Lower leg skin (tissue), 3 donors: ENCODE data around the gene ACTL8.

Experiments used
- POLR2A ChIP-seq, 2 donors: fragments of 450-650 bp; IDR thresholded peaks; one replicate each; pipeline ENCODE4 v1.6.1; 2016 to 2017; ENCODE audit warnings: antibody characterized with exemption in 2 of 2, mild to moderate bottlenecking in 1 of 2, moderate library complexity in 1 of 2
- TF ChIP-seq, protein P1 (sequence below), 3 donors: fragments of 450-650 bp; IDR thresholded peaks; one replicate each; pipeline ENCODE4 v1.5.1; 2016; ENCODE audit warnings: antibody characterized with exemption in 3 of 3, mild to moderate bottlenecking in 3 of 3, moderate library complexity in 2 of 3

DNA sequence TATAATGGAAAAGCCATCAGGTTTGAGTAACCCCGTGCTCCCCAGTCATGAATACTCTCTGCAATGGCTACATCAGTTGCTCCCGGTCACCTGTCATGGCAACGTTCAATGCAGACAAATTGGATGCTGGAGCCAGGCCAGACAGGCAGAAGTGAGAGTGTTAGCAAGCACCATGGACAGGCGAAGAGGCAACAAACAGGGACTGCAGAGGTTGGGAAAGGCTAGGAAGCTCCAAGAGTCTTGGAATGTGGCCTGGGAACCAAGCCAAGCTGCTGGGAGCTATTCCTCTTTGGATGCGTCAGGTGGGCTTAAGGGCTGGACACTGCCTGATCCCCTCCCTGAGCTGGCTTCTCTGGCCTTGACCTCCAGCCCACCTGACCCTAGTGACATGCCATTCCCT, 102.9 kb downstream of the ACTL8 start:
- TF ChIP-seq, protein P1, sequence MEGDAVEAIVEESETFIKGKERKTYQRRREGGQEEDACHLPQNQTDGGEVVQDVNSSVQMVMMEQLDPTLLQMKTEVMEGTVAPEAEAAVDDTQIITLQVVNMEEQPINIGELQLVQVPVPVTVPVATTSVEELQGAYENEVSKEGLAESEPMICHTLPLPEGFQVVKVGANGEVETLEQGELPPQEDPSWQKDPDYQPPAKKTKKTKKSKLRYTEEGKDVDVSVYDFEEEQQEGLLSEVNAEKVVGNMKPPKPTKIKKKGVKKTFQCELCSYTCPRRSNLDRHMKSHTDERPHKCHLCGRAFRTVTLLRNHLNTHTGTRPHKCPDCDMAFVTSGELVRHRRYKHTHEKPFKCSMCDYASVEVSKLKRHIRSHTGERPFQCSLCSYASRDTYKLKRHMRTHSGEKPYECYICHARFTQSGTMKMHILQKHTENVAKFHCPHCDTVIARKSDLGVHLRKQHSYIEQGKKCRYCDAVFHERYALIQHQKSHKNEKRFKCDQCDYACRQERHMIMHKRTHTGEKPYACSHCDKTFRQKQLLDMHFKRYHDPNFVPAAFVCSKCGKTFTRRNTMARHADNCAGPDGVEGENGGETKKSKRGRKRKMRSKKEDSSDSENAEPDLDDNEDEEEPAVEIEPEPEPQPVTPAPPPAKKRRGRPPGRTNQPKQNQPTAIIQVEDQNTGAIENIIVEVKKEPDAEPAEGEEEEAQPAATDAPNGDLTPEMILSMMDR (IDR thresholded peaks at IDR 0.05) = no peak
- no peak for TF ChIP-seq POLR2A (IDR thresholded peaks at IDR 0.05)
